Gastrocnemius medialis (tissue), 4 donors: ENCODE measurements around the gene HNF1A.

Source experiments
- CTCF ChIP-seq, 5 experiments: fragments of 450-650 bp in 3 of 5; fragments of 200-600 bp in 2 of 5; sonication (generic) in 2 of 5; IDR thresholded peaks in 4 of 5; conservative IDR thresholded peaks in 1 of 5; 1 replicate in 4 of 5; 2 replicates in 1 of 5; pipeline ENCODE4 v1.5.1; 2016 to 2019; ENCODE audit warnings: antibody characterized with exemption in 5 of 5, mild to moderate bottlenecking in 3 of 5, moderate library complexity in 3 of 5
- POLR2A ChIP-seq, 2 donors: fragments of 450-650 bp; IDR thresholded peaks; one replicate each; pipeline ENCODE4 v1.6.1; 2017; ENCODE audit warnings: antibody characterized with exemption in 2 of 2, mild to moderate bottlenecking in 2 of 2, moderate library complexity in 2 of 2

- TF ChIP-seq POLR2A (IDR thresholded peaks at IDR 0.05) (no peak), CTCF (IDR thresholded peaks at IDR 0.05 in 4 of 5, conservative IDR thresholded peaks at IDR 0.05 in 1 of 5) (no peak)
Measured at GRCh38 chr12:120965534-120966091, 12.7 kb upstream of the HNF1A start.
